ENCODE measurements around the gene DTNB.
"Not testable (repeated sequence)": the region's sequence is repeated elsewhere in the genome, so short reads cannot be mapped to it uniquely, and the experiment has no call there.

Gene DTNB

GRCh38 chr2:25535411-25536289 lies 137.7 kb downstream of the DTNB start:
- not testable (repeated sequence) for DNase-seq

- not testable (repeated sequence) for DNase-seq
Observed at GRCh38 chr2:25534937-25535336, 138.4 kb downstream of the DTNB start.

- DNase-seq: no peak
Observed at GRCh38 chr2:25534455-25534854, 138.9 kb downstream of the DTNB start.

- not testable (repeated sequence) for DNase-seq
Observed at GRCh38 chr2:25533771-25534170, 139.6 kb downstream of the DTNB start.

- DNase-seq: no peak
Observed at GRCh38 chr2:25532521-25532920, 140.9 kb downstream of the DTNB start.

- DNase-seq: no peak
Observed at GRCh38 chr2:25529034-25529433, 144.3 kb downstream of the DTNB start.

GRCh38 chr2:25528173-25528572 lies 145.2 kb downstream of the DTNB start:
- DNase-seq: no peak

GRCh38 chr2:25524507-25524906 lies 148.9 kb downstream of the DTNB start:
- no peak for DNase-seq

GRCh38 chr2:25523060-25523459 lies 150.3 kb downstream of the DTNB start:
- DNase-seq: no peak

- DNase-seq: peak; percentile 29 to 49
Observed at GRCh38 chr2:25521665-25522387, 151.6 kb downstream of the DTNB start.

GRCh38 chr2:25521126-25521525 lies 152.3 kb downstream of the DTNB start:
- DNase-seq: no peak

- DNase-seq: no peak
Observed at GRCh38 chr2:25517701-25518100, 155.7 kb downstream of the DTNB start.

- DNase-seq: no peak
Observed at GRCh38 chr2:25514043-25514637, 159.2 kb downstream of the DTNB start.

GRCh38 chr2:25512707-25513106 lies 160.7 kb downstream of the DTNB start:
- DNase-seq: no peak

GRCh38 chr2:25506226-25506625 lies 167.2 kb downstream of the DTNB start:
- DNase-seq: no peak

- no peak for DNase-seq
Observed at GRCh38 chr2:25505622-25506021, 167.8 kb downstream of the DTNB start.

- no peak for DNase-seq
Observed at GRCh38 chr2:25505182-25505581, 168.2 kb downstream of the DTNB start.

- no peak for DNase-seq
Observed at GRCh38 chr2:25504266-25504665, 169.1 kb downstream of the DTNB start.

GRCh38 chr2:25499157-25499556 lies 174.2 kb downstream of the DTNB start:
- no peak for DNase-seq

- DNase-seq: no peak
Observed at GRCh38 chr2:25497918-25498407, 175.4 kb downstream of the DTNB start.

- DNase-seq: no peak
Observed at GRCh38 chr2:25497229-25497917, 176.0 kb downstream of the DTNB start.

GRCh38 chr2:25494616-25495015 lies 178.8 kb downstream of the DTNB start:
- DNase-seq: no peak

GRCh38 chr2:25493207-25493606 lies 180.2 kb downstream of the DTNB start:
- DNase-seq: no peak
